Activated naive CD8-positive, alpha-beta T cell treated with anti-CD3 and anti-CD28 coated beads, Interleukin-2, amount 50 U/mL, for 24 hours (primary cell): ENCODE data around the gene LRRC63.
"Not testable (repeated sequence)": the region's sequence is repeated elsewhere in the genome, so short reads cannot be mapped to it uniquely, and the experiment has no call there.

Experiments
- ATAC-seq: fragments of 150-1000 bp; cut with Tn5 transposase; one replicate; pipeline ENCODE4 v1.10.0; 2021
- DNase-seq: peaks from one replicate; pipeline ENCODE4 v3.0.0; 2021
- H3K27ac Mint-ChIP-seq: one replicate; pipeline ENCODE4 v1.8.0; 2021; ENCODE audit warnings: mild to moderate bottlenecking, mixed read lengths
- H3K27me3 Mint-ChIP-seq: one replicate; pipeline ENCODE4 v1.8.0; 2021; ENCODE audit warnings: mixed read lengths
- H3K36me3 Mint-ChIP-seq: one replicate; pipeline ENCODE4 v1.8.0; 2021; ENCODE audit warnings: low read depth, mixed read lengths
- H3K4me1 Mint-ChIP-seq: one replicate; pipeline ENCODE4 v1.8.0; 2021; ENCODE audit warnings: mixed read lengths
- H3K4me3 Mint-ChIP-seq: one replicate; pipeline ENCODE4 v1.8.0; 2021; ENCODE audit warnings: mild to moderate bottlenecking, moderate library complexity, mixed read lengths
- H3K9me3 Mint-ChIP-seq: one replicate; pipeline ENCODE4 v1.8.0; 2021; ENCODE audit warnings: mixed read lengths

LRRC63 gene, protein sequence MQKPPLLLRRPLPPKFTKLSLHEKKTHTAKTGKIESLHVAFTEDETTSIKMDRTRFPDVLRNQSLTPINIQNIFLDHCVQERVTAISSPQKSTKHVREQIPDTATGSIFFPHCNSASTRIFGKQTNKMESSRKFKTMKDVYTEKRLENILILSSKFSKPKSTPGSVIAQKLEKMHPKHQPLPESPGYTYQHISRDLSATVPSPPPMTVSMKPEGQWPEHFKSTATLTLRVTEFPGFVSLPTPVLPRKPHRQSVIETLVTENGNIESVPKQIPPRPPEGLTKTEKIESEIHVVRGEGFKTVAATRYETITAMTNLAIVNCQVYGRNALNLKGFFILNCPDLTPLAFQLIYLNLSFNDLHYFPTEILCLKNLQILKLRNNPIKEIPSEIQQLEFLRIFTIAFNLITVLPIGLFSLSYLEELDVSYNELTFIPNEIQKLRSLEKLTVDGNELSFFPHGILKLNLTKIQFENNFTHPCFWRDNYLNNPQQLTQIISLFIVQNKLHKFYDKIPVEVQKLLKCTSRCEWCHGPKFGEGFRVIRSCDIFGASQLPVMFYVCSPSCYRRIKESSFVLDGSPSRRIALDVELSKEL

GRCh38 chr13:46211483-46212351 lies at the start of gene LRRC63:
LRRC63 (plus strand) TSS chr13:46211928; CDS start chr13:46213035, 1,107 bp downstream.
- Mint-ChIP-seq H3K9me3 (no peaks in the 10 kb centered on the region), H3K4me1 (peaks cover 19% of the 10 kb centered on the region), H3K27ac (peak within 1 kb of the TSS; percentile 85), H3K36me3 (no peaks in the 10 kb centered on the region), H3K4me3 (peak within 1 kb of the TSS; percentile 86), H3K27me3 (no peaks in the 10 kb centered on the region)
- ATAC-seq (peak; percentile 98), DNase-seq (peak; percentile 87)

DNA sequence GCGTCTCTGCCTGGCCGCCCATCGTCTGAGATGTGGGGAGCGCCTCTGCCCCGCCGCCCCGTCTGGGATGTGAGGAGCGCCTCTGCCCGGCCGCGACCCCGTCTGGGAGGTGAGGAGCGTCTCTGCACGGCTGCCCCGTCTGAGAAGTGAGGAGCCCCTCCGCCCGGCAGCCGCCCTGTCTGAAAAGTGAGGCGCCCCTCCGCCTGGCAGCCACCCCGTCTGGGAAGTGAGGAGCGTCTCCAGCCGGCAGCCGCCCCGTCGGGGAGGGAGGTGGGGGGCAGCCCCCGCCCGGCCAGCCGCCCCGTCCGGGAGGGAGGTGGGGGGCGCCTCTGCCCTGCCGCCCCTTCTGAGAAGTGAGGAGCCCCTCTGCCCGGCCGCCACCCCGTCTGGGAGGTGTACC lies 49.0 kb upstream of the LRRC63 start:
- peak overlapping the region; percentile 80 for H3K27ac Mint-ChIP-seq

GRCh38 chr13:46164661-46165060 lies 47.1 kb upstream of the LRRC63 start:
- peaks cover 58% of the 10 kb centered on the region for H3K36me3 Mint-ChIP-seq
- peaks cover 88% of the 10 kb centered on the region for H3K4me1 Mint-ChIP-seq
- no peaks in the 10 kb centered on the region for H3K27me3 Mint-ChIP-seq
- DNase-seq: no peak
- peak overlapping the region; percentile 64 for H3K4me3 Mint-ChIP-seq
- no peak for ATAC-seq
- no peaks in the 10 kb centered on the region for H3K9me3 Mint-ChIP-seq
- H3K27ac Mint-ChIP-seq: peak overlapping the region; percentile 81

More for the DNA sequence above, 49.0 kb upstream of the LRRC63 start:
- Mint-ChIP-seq H3K4me1 (peaks cover 86% of the 10 kb centered on the region), H3K36me3 (peaks cover 67% of the 10 kb centered on the region)
- ATAC-seq, H3K4me3 Mint-ChIP-seq, H3K27me3 Mint-ChIP-seq, DNase-seq, H3K9me3 Mint-ChIP-seq: not testable (repeated sequence)

- Mint-ChIP-seq H3K4me1 (peaks cover 88% of the 10 kb centered on the region), H3K36me3 (peaks cover 59% of the 10 kb centered on the region), H3K27ac (peak overlapping the region; percentile 96), H3K27me3 (no peaks in the 10 kb centered on the region), H3K9me3 (no peaks in the 10 kb centered on the region), H3K4me3 (peak overlapping the region; percentile 92)
- peak; percentile 46 for DNase-seq
- ATAC-seq: peak; percentile 89
These were observed 46.1 kb upstream of the LRRC63 start for GRCh38 chr13:46165485-46166223.

DNA sequence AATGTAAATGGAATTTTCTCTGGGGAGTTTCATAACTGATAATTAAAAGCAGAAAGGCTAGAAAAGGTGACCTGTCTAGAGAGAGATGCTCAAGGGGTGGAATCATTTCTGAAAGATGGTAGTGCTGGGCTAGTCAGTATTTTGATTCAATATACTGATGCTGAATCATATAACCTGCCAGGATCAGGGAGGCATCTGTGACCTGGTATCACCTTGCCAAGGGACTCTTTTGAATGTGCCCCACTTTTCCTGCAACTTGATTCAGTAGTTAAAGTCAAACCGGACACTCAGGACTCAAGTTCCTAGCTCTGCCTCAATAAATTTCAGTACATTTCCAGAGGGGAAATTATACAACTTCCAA lies 45.5 kb upstream of the LRRC63 start:
- Mint-ChIP-seq H3K4me3 (peak overlapping the region; percentile 92), H3K9me3 (no peaks in the 10 kb centered on the region), H3K36me3 (peaks cover 63% of the 10 kb centered on the region), H3K27me3 (no peaks in the 10 kb centered on the region), H3K27ac (peak overlapping the region; percentile 96), H3K4me1 (peaks cover 89% of the 10 kb centered on the region)
- ATAC-seq: peak; percentile 25
- no peak for DNase-seq

- ATAC-seq: no peak
- H3K9me3 Mint-ChIP-seq: no peaks in the 10 kb centered on the region
- H3K36me3 Mint-ChIP-seq: peaks cover 59% of the 10 kb centered on the region
- peak overlapping the region; percentile 92 for H3K4me3 Mint-ChIP-seq
- H3K27ac Mint-ChIP-seq: peak overlapping the region; percentile 96
- DNase-seq: no peak
- H3K4me1 Mint-ChIP-seq: peaks cover 89% of the 10 kb centered on the region
- no peaks in the 10 kb centered on the region for H3K27me3 Mint-ChIP-seq
These were observed 44.6 kb upstream of the LRRC63 start for GRCh38 chr13:46166947-46167610.

GRCh38 chr13:46168341-46168740 lies 43.4 kb upstream of the LRRC63 start:
- Mint-ChIP-seq H3K36me3 (peaks cover 60% of the 10 kb centered on the region), H3K9me3 (no peaks in the 10 kb centered on the region), H3K4me1 (peaks cover 95% of the 10 kb centered on the region), H3K27me3 (no peaks in the 10 kb centered on the region), H3K4me3 (peak overlapping the region; percentile 92), H3K27ac (peak overlapping the region; percentile 96)
- DNase-seq (peak; percentile 55), ATAC-seq (peak; percentile 52)

DNA sequence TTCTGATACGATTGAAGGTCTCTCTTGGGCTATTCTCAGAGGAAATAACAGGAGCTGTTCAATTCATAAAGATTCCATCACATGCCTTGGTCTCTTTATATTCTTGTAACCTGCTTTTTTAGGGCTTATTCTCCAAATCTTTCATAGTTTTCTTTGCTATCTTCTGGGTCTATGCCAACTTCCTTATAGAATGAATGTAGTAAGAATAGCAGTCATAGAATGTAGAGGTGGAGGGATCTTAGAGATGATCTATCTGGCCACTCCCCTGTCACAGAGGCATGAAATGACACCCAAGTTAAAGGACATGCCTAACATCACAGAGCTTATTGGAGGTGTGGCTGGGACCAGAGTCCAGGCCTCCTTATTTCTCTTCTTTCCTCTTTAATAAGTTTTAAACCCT lies 42.9 kb upstream of the LRRC63 start:
- Mint-ChIP-seq H3K4me1 (peaks cover 98% of the 10 kb centered on the region), H3K27me3 (no peaks in the 10 kb centered on the region), H3K36me3 (peaks cover 57% of the 10 kb centered on the region), H3K4me3 (peak overlapping the region; percentile 92), H3K9me3 (no peaks in the 10 kb centered on the region), H3K27ac (peak overlapping the region; percentile 96)
- peak; percentile 25 for ATAC-seq
- no peak for DNase-seq

DNA sequence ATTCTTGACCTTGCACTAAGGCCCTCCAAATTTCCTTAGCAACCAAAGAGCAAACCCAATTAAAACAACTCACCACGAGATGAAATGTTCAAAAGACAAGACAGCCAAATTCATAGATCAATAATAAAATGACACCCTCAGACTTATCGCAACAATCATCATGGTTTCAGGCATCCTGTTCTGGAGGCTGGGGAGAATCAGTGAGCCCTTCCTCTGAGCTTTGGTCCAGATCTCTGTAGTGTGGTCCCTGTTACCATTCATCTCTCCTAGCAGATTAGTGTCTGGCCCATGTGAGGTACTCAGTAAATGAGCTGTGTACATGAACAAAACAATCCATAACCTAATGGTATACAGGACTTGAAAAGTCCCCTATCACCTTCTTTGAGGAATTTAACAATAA lies 42.0 kb upstream of the LRRC63 start:
- DNase-seq (no peak), ATAC-seq (no peak)
- Mint-ChIP-seq H3K36me3 (peaks cover 55% of the 10 kb centered on the region), H3K27me3 (no peaks in the 10 kb centered on the region), H3K27ac (peak overlapping the region; percentile 96), H3K4me1 (peaks cover 98% of the 10 kb centered on the region), H3K9me3 (no peaks in the 10 kb centered on the region), H3K4me3 (peak overlapping the region; percentile 92)

DNA sequence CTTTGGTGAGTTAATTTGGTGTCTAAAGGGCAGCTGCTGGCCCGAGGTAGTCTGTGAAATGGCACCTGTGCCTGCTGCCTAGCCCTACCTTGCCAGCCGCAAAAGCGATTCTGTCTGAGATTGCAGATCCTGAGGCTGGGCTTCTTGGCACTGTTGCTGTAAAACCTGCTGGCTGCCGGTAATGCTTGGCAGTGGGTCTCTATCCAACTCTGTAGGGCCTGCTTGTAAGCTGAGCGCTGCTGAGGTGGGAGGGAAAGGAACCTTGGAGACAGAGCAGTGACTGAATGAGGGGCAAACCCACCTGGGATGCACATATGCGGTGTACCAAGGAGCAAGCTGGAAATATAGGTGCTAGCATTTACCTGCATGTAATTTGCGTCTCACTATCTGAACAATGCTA lies 41.5 kb upstream of the LRRC63 start:
- no peaks in the 10 kb centered on the region for H3K27me3 Mint-ChIP-seq
- DNase-seq: no peak
- H3K4me3 Mint-ChIP-seq: peak overlapping the region; percentile 92
- peaks cover 57% of the 10 kb centered on the region for H3K36me3 Mint-ChIP-seq
- ATAC-seq: no peak
- no peaks in the 10 kb centered on the region for H3K9me3 Mint-ChIP-seq
- peaks cover 99% of the 10 kb centered on the region for H3K4me1 Mint-ChIP-seq
- peak overlapping the region; percentile 96 for H3K27ac Mint-ChIP-seq

DNA sequence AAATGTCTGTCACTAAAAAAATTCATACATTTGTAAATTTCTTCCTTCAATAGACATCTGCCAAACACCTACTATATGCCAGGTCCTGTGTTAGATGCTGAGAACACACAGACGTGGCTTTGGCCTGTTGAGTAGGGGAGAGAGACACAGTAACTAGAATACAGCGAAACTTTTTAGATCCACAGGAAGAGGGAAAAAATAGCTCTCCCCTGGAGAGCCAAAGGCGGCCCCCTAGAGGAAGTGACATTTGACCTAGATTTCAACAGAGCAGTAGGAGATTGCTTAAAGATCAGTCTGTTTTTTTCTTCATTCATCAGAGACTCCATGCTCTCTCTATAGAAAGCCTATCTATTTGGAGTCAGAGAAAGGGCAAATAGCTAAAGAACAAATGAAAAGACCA lies 41.0 kb upstream of the LRRC63 start:
- Mint-ChIP-seq H3K36me3 (peaks cover 62% of the 10 kb centered on the region), H3K27me3 (no peaks in the 10 kb centered on the region)
- no peak for ATAC-seq

GRCh38 chr13:46171217-46171616 lies 40.5 kb upstream of the LRRC63 start:
- ATAC-seq: no peak
- Mint-ChIP-seq H3K4me1 (peaks cover 100% of the 10 kb centered on the region), H3K36me3 (peaks cover 65% of the 10 kb centered on the region)

More for the DNA sequence above, 41.0 kb upstream of the LRRC63 start:
- peak overlapping the region; percentile 96 for H3K27ac Mint-ChIP-seq
- peaks cover 100% of the 10 kb centered on the region for H3K4me1 Mint-ChIP-seq
- no peaks in the 10 kb centered on the region for H3K9me3 Mint-ChIP-seq
- H3K4me3 Mint-ChIP-seq: peak overlapping the region; percentile 92
- DNase-seq: no peak

GRCh38 chr13:46171739-46172138 lies 40.0 kb upstream of the LRRC63 start:
- DNase-seq: no peak
- H3K27ac Mint-ChIP-seq: peak overlapping the region; percentile 96
- H3K4me3 Mint-ChIP-seq: peak overlapping the region; percentile 92

More at GRCh38 chr13:46171217-46171616, 40.5 kb upstream of the LRRC63 start:
- Mint-ChIP-seq H3K9me3 (no peaks in the 10 kb centered on the region), H3K27ac (peak overlapping the region; percentile 96), H3K4me3 (peak overlapping the region; percentile 92), H3K27me3 (no peaks in the 10 kb centered on the region)
- no peak for DNase-seq

More at GRCh38 chr13:46171739-46172138, 40.0 kb upstream of the LRRC63 start:
- ATAC-seq: no peak
- no peaks in the 10 kb centered on the region for H3K9me3 Mint-ChIP-seq
- H3K36me3 Mint-ChIP-seq: peaks cover 69% of the 10 kb centered on the region
- peaks cover 100% of the 10 kb centered on the region for H3K4me1 Mint-ChIP-seq
- H3K27me3 Mint-ChIP-seq: no peaks in the 10 kb centered on the region
